ENCODE data around the gene GPR142.

- TF ChIP-seq, protein P1, sequence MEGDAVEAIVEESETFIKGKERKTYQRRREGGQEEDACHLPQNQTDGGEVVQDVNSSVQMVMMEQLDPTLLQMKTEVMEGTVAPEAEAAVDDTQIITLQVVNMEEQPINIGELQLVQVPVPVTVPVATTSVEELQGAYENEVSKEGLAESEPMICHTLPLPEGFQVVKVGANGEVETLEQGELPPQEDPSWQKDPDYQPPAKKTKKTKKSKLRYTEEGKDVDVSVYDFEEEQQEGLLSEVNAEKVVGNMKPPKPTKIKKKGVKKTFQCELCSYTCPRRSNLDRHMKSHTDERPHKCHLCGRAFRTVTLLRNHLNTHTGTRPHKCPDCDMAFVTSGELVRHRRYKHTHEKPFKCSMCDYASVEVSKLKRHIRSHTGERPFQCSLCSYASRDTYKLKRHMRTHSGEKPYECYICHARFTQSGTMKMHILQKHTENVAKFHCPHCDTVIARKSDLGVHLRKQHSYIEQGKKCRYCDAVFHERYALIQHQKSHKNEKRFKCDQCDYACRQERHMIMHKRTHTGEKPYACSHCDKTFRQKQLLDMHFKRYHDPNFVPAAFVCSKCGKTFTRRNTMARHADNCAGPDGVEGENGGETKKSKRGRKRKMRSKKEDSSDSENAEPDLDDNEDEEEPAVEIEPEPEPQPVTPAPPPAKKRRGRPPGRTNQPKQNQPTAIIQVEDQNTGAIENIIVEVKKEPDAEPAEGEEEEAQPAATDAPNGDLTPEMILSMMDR (IDR thresholded peaks at IDR 0.05; ENCODE audit: extremely low read depth in 1 of 2, insufficient read depth in 1 of 2, low read depth in 1 of 2, low read length in 2 of 2), result no peak
- TF ChIP-seq POLR2AphosphoS5 (IDR thresholded peaks at IDR 0.05; ENCODE audit: insufficient read depth, low read depth, low read length), result no peak
- no peak for TF ChIP-seq EZH2 (IDR thresholded peaks at IDR 0.05; ENCODE audit: borderline replicate concordance, low read depth, low read length, severe bottlenecking)
- TF ChIP-seq POLR2A (IDR thresholded peaks at IDR 0.05; ENCODE audit: low read depth, low read length), result no peak
- TF ChIP-seq FOS (IDR thresholded peaks at IDR 0.05; ENCODE audit: borderline replicate concordance, insufficient read depth, low read length), result no peak
- no peak for TF ChIP-seq JUN (IDR thresholded peaks at IDR 0.05; ENCODE audit: borderline replicate concordance, insufficient read depth, insufficient read length, low read depth)
- no peak for TF ChIP-seq GATA2 (IDR thresholded peaks at IDR 0.05; ENCODE audit: insufficient read depth, insufficient read length, low read depth, low read length)
- TF ChIP-seq, protein P2, sequence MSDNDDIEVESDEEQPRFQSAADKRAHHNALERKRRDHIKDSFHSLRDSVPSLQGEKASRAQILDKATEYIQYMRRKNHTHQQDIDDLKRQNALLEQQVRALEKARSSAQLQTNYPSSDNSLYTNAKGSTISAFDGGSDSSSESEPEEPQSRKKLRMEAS (IDR thresholded peaks at IDR 0.05; ENCODE audit: insufficient read depth, insufficient read length), result no peak
- TF ChIP-seq MYC (IDR thresholded peaks at IDR 0.05; ENCODE audit: low read depth, low read length), result no peak
Observed at GRCh38 chr17:74417178-74418045, 50.1 kb downstream of the GPR142 start.
